CD4-positive, alpha-beta T cell treated with Interleukin-17A for 4 hours (primary cell): ENCODE results near the gene SPATA2.
"Not testable (repeated sequence)": the region's sequence is repeated elsewhere in the genome, so short reads cannot be mapped to it uniquely, and the experiment has no call there.

Experiments
- DNase-seq: peaks from one replicate; pipeline ENCODE4 v3.0.0-alpha.2; 2020; ENCODE audit warnings: mixed read lengths

Gene SPATA2

GRCh38 chr20:49915380-49916145 lies at the start of gene SPATA2:
Gene SPATA2, minus strand, starts transcription at chr20:49915529. Its CDS starts 7,039 bp downstream, at chr20:49908490.
- DNase-seq: peak; percentile 94

DNA sequence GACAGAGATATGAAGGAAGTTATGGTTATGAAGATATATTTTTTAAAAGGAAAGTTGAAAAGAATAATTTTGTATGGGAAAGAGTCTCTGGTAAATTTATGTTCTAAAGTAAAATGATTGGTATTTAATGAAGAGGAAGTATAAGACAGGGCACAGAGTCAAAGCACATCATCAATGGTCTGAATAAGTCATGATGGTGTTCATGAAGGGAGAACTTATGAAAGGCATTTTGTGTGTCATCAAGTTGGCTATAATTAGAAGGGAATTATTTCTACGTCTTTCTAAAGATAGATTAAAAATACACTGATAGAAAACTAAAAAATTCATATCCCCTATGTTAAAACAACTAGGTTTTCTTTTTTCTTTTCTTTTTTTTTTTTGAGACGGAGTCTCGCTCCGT lies 46.1 kb upstream of the SPATA2 start:
- DNase-seq: no peak

DNA sequence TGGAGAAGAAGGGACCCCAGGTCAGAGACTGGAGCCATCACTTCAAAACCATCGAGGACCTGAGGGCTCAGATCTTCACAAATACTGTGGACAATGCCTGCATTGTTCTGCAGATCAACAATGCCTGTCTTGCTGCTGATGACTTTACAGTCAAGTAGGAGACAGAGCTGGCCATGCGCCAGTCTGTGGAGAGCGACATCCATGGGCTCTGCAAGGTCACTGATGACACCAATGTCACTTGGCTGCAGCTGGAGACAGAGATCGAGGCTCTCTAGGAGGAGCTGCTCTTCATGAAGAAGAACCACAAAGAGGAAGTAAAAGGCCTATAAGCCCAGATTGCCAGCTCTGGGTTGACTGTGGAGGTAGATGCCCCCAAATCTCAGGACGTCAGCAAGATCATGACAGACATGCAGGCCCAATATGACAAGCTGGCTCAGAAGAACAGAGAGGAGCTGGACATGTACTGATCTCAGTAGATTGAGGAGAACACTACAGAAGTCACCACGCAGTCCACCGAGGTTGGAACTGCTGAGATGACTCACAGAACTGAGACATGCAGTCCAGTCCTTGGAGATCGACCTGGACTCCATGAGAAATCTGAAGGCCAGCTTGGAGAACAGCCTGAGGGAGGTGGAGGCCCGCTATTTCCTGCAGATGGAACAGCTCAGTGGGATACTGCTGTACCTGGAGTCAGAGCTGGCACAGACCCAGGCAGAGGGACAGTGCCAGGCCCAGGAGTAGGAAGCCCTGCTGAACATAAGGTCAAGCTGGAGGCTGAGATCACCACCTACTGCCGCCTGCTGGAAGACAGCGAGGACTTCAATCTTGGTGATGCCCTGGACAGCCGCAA lies 42.0 kb upstream of the SPATA2 start:
- DNase-seq: not testable (repeated sequence)

DNA sequence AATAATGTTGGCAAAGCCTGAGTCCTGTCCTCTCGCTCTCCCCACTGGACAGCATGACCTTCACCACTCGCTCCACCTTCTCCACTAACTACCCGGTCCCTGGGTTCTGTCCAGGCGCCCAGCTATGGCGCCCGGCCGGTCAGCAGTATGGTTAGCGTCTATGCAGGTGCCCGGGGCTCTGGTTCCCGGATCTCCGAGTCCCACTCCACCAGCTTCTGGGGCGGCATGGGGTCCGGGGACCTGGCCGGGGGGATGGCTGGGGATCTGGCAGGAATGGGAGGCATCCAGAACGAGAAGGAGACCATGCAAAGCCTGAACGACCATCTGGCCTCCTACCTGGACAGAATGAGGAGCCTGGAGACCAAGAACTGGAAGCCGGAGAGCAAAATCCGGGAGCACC lies 41.4 kb upstream of the SPATA2 start:
- DNase-seq: no peak

DNA sequence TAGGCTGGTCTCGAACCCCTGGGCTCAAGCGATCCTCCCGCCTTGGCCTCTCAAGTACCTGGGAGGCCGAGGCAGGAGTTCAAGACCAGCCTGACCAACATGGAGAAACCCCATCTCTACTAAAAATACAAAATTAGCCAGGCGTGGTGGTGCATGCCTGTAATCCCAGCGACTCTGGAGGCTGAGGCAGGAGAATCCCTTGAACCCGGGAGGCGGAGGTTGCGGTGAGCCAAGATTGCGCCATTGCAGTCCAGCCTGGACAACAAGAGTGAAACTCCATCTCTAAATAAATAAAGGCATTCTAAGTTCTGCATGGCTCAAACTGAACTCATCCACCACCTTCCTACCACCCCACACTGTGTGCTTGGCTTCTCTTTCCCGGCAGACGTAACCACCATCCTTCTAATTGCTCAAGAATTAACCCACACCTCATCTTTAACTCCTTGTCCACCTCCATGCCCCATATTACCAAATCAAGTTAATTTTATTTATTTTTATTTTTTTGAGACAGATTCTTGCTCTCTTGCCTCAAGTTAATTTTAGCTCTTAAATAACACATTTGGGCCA lies 40.6 kb upstream of the SPATA2 start:
- DNase-seq: not testable (repeated sequence)

DNA sequence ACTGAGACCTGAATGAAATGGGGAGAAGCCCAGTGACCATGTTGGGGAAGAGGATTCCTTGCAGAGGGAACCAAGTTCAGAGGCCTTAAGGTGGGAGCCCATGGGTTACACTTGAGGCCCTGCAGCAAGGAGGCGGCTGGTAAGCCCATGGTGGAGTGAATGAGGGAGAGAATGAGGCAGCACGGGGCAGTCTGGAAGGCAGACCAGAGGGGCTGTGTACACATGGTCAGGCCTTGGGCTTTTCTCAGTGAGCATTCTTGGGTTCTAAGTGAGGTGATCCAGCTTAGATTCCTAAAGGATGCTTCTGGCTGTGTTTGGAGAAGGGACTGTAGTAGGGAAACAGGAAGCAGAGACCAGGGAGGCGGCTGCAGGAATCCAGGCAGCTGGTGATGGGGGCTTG lies 39.8 kb upstream of the SPATA2 start:
- no peak for DNase-seq

DNA sequence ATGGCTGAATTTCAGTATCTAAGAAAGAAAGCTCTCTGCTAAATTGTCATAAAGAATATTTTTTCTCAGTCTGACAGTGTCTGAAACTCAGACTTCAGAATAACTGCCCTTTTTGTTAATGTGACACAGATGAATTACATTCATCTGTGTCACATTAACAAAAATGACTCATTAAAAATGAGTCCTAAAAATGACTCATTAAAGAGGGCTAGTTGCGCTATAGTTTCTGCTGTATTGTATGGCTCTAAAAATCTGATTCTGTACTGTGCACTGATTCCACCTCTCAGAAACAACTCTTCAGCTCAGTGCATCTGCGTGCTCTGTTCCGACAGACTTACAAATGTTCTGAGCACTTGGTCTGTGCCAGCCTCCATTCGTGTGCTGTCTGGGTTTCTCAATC lies 35.8 kb upstream of the SPATA2 start:
- no peak for DNase-seq

DNA sequence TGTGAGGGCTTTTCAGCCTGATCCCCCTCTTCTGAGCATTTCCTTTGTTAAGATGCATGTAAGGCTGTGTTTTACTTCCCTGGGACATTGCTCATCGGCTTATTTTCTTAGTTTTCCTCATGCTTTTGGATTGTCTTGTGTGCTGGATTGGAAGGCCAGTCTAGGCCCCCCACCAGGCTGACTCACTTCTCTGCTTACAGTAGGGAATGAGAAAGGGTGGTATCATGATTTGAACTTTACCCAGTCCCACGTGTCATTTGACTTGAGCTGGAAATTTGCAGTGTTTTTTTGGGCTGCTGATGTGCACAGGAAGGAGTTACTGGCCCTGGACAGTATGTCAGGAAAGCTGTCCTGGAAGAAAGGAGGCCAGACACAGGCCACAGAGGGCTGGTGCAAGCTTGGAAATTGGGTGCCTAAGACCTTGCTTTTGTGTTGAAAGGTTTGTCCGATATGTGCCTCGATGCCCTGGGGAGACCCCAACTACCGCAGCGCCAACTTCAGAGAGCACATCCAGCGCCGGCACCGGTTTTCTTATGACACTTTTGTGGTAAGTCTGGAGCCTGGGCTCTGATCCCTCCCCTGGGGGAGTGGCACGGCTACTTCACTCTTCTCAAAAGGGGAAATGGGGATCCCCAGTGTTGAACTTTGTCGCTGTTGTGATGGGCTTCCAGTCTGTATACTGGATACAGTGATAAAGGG lies 33.6 kb upstream of the SPATA2 start:
- DNase-seq: no peak

- DNase-seq: no peak
These were observed 32.8 kb upstream of the SPATA2 start for GRCh38 chr20:49948178-49948577.

DNA sequence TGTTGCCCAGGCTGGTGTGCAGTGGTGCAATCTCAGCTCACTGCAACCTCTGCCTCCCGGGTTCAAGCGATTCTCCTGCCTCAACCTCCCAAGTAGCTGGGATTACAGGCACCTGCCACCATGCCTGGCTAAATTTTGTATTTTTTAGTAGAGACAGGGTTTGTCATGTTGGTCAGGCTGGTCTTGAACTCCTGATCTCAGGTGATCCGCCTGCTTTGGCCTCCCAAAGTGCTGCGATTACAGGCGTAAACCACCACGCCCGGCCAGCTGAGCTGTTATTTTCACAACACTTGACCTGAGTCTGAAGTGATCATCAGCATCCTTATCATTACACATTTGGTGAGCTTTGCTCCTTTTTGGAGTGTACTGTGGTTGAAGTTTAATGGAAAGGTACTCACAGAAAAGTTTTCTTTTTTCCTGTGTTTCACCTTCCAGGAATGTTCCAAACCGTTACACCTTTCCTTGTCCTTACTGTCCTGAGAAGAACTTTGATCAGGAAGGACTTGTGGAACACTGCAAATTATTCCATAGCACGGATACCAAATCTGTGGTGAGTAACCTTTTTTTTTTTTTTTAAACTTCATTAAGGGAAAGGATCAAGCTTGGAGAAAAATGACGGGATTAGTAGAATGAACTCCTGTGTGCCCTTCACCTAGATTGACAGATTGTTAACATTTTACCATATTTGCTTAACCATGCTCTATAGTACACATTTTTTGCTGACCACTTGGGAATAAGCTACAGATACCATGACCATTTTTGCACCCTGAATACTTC lies 30.6 kb upstream of the SPATA2 start:
- DNase-seq: no peak

GRCh38 chr20:49945306-49945700 lies 30.0 kb upstream of the SPATA2 start:
- DNase-seq: no peak

- no peak for DNase-seq
These were observed 27.6 kb upstream of the SPATA2 start for GRCh38 chr20:49942942-49943341.

DNA sequence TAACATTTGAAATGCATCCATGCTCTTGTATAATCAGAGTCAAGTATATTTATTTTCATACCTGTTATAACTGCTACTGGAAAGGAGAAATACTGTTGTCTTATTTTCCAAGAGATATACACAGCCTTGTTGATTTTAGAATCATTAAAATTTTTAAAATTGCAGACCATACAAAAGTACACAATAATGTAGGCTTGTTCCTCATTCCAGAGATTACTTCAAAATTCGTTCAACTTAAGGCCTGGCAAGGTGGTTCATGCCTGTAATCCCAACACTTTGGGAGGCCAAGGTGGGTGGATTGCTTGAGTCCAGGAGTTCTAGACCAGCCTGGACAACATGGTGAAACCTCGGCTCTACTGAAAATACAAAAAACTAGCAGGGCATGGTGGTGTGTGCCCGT lies 27.0 kb upstream of the SPATA2 start:
- no peak for DNase-seq

DNA sequence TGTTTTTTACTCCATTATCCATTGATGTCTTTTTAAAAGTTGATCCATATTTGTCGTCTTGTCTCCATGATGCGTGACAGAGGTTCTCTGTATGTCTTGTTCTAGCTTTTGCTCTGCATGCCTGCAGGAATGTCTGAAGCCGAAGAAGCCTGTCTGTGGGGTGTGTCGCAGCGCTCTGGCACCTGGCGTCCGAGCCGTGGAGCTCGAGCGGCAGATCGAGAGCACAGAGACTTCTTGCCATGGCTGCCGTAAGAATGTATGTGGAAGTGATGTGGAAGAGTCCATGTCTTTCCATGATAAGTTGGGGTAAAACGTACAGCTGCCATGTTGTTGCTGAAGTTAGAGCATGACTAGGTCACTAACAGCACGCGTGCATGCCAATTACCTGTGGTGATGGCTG lies 26.1 kb upstream of the SPATA2 start:
- DNase-seq: no peak

GRCh38 chr20:49938173-49939163 lies 23.1 kb upstream of the SPATA2 start:
- DNase-seq: no peak

GRCh38 chr20:49937027-49937929 lies 21.9 kb upstream of the SPATA2 start:
- DNase-seq: no peak

DNA sequence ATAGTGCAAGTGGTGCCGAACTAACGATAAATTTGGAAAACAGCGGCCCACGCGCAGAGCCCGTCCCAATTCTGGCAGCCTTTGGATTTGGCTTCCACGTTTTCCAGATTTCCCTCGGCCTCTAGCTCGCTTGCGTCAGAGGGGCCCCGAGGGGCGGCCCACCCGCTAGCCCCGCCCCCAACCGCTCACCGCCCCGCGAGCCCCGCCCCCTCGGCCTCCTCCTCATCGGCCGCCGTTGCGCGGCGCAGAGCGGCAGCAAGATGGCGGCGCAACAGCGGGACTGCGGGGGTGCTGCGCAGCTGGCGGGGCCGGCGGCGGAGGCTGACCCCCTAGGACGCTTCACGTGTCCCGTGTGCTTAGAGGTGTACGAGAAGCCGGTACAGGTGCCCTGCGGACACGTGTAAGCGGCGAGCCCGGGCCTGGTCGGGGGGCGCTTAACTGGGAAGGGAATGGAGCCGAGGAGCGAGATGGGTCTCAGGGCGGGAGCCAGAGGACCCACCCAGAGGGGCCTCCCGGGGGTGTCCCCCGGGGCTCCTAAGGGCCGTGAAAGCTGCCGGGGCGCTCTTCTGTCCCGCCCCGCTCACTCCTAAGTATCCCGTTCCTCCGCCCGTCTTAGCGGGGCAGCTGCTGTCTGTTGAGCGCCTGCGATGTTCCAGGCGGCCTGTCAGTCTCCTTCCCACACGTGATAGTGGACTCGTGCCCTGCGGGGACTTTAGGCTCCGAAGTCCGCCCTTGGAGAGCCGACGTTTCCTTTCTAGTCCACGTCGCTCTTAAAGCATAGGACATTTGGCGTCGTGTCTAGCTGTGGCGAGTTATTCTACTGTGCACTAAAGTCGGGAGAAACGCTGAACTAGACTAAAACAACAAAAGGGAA lies 21.1 kb upstream of the SPATA2 start, which contains the start of gene RNF114:
Gene RNF114 (plus strand): TSS at position 245 of the 874 bp plus-strand sequence. CDS start 16 bp downstream, at position 261.
- peak; percentile 95 for DNase-seq

- peak; percentile 10 for DNase-seq
These were observed 20.4 kb upstream of the SPATA2 start for GRCh38 chr20:49935746-49936152.

DNA sequence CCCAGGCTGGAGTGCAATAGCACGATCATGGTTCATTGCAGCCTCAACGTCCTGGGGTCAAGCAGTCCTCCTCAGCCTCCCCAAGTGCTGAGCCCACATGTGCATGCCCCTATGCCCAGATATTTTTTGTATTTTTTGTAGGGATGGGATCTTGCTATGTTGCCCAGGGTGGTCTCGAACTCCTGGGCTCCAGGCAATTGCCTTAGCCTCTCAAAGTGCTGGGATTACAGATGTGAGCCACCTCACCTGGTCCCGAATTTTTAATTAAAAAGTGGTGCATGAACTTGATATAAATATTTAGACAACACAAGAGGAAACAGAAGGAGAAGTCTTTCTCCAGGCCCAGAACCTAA lies 13.8 kb upstream of the SPATA2 start:
- no peak for DNase-seq
